ENCODE measurements around the gene KCNS3. TPM values are rescaled to one million over a fixed set of nuclear protein-coding genes. Genes with fewer than 3 reads are reported as not detected.
"Not testable (repeated sequence)": the region's sequence is repeated elsewhere in the genome, so short reads cannot be mapped to it uniquely, and the experiment has no call there.

KCNS3 gene
- total and polyA plus RNA-seq, 3 donors from 2014 or later = 12.1 to 86.9 (median 17.4) TPM

DNA sequence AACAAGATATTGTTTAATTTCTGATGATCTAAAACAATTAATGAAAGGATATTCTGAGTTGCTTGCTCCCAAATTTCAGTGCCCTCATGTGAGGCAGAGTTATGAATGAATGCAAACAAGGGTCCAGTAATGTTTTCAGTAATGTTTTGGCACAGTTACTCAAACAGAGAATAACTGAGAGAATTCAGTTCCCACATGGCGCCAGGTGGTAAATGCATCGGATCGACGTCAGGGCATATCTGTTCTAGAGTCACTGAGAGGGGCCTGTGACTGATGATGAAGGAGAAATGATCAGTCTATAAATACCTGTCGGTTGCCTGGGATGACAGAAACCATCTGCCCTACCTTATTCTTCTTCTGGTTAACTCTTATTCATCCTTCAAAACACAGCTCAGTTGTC, 81.4 kb downstream of the KCNS3 start:
- 90 to 96% methylated on average over 5 of the region's 5 CpGs for WGBS, 2 donors
- Histone ChIP-seq H3K36me3 (ENCODE audit: low read depth, missing control alignments) (no peaks in the 10 kb centered on the region), H3K27ac (no peak overlapping the region)

DNA sequence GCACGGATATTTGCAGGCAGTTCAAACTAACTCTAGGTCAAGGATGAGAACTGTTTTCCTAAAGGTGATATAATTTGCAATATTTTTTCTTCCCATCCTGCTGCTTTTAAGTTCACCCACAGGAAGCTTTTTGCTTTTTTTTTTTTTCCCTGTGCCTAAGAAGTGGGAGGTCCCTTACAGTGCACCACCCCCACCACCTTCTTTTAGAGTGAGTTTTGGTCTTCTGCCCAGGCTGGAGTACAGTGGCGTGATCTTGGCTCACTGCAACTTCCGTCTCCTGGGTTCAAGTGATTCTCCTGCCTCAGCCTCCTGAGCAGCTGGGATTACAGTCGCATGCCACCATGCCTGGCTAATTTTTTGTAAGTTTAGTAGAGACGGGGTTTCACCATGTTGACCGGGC, 82.5 kb downstream of the KCNS3 start:
- H3K4me3 ChIP-seq = no peak overlapping the region
- no peak for TF ChIP-seq POLR2A (IDR thresholded peaks at IDR 0.05)
- TF ChIP-seq, protein P1, sequence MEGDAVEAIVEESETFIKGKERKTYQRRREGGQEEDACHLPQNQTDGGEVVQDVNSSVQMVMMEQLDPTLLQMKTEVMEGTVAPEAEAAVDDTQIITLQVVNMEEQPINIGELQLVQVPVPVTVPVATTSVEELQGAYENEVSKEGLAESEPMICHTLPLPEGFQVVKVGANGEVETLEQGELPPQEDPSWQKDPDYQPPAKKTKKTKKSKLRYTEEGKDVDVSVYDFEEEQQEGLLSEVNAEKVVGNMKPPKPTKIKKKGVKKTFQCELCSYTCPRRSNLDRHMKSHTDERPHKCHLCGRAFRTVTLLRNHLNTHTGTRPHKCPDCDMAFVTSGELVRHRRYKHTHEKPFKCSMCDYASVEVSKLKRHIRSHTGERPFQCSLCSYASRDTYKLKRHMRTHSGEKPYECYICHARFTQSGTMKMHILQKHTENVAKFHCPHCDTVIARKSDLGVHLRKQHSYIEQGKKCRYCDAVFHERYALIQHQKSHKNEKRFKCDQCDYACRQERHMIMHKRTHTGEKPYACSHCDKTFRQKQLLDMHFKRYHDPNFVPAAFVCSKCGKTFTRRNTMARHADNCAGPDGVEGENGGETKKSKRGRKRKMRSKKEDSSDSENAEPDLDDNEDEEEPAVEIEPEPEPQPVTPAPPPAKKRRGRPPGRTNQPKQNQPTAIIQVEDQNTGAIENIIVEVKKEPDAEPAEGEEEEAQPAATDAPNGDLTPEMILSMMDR (IDR thresholded peaks at IDR 0.05) = no peak
- no peaks in the 10 kb centered on the region for H3K4me1 ChIP-seq
- no peak overlapping the region for H3K27ac ChIP-seq
- intact Hi-C loops (cut with DNase I; ENCODE audit: low total_unique reads) = no loop called here
- 84 to 90% methylated on average over 6 of the region's 6 CpGs for WGBS, 2 donors
- H3K27me3 ChIP-seq = no peaks in the 10 kb centered on the region
- no peaks in the 10 kb centered on the region for H3K9me3 ChIP-seq
- H3K36me3 ChIP-seq (ENCODE audit: low read depth, missing control alignments) = no peaks in the 10 kb centered on the region
- no peak for DNase-seq

More for the DNA sequence above, 81.4 kb downstream of the KCNS3 start:
- Histone ChIP-seq H3K4me3 (no peak overlapping the region), H3K9me3 (no peaks in the 10 kb centered on the region), H3K4me1 (no peaks in the 10 kb centered on the region), H3K27me3 (no peaks in the 10 kb centered on the region)
- DNase-seq = no peak
- no peak for TF ChIP-seq POLR2A (IDR thresholded peaks at IDR 0.05)
- TF ChIP-seq, protein P1 (IDR thresholded peaks at IDR 0.05) = no peak
- intact Hi-C loops (cut with DNase I; ENCODE audit: low total_unique reads) = no loop called here

DNA sequence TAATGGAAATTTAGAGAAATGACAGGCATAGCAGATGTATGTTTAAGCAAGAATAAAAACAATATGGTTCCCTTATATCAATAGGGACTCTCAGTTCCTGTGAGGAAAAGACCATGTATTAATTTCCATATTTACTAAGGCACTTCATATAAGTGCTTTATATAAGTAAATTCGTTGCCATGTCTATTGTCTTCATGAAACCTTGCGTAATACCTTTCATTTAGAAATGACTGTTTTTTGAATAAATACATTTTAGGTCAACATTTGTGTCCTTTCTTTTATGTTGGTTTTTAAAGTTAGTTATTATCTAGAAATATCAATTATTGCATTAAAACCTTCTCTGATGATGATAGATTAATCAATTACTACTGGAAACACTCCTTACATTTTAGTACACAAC, 83.3 kb downstream of the KCNS3 start:
- Histone ChIP-seq H3K9me3 (no peaks in the 10 kb centered on the region), H3K27me3 (no peaks in the 10 kb centered on the region), H3K27ac (no peak overlapping the region), H3K4me3 (no peak overlapping the region), H3K36me3 (ENCODE audit: low read depth, missing control alignments) (no peaks in the 10 kb centered on the region), H3K4me1 (no peaks in the 10 kb centered on the region)
- WGBS, 2 donors = 92 to 94% methylated on average over 2 of the region's 2 CpGs
- intact Hi-C loops (cut with DNase I; ENCODE audit: low total_unique reads) = no loop called here
- DNase-seq = no peak
- TF ChIP-seq POLR2A (IDR thresholded peaks at IDR 0.05) = no peak
- TF ChIP-seq, protein P1 (IDR thresholded peaks at IDR 0.05) = no peak

DNA sequence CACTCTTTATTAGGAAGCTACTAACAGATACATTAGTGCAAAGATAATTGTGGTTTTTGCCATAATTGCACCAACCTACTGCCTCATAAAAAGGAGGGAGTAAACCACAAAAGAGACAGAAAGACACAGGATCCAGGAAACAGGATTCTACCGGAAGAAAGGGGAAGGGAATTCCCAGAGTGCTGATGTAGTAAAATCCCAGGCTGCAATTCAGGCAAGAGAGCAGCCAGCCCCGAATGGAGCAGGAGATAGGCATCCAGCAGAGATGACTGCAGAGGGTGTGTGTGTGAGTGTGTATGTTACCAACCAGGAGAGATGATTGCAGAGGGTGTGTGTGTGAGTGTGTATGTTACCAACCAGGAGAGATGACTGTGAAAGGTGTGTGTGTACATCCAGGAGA, 84.4 kb downstream of the KCNS3 start:
- intact Hi-C loops (cut with DNase I; ENCODE audit: low total_unique reads) = no loop called here
- Histone ChIP-seq H3K9me3 (no peaks in the 10 kb centered on the region), H3K4me3 (no peak overlapping the region), H3K36me3 (ENCODE audit: low read depth, missing control alignments) (no peaks in the 10 kb centered on the region), H3K27me3 (no peaks in the 10 kb centered on the region), H3K4me1 (no peaks in the 10 kb centered on the region), H3K27ac (no peak overlapping the region)
- 5 to 21% methylated on average over 2 of the region's 2 CpGs for WGBS, 2 donors
- TF ChIP-seq, protein P1 (IDR thresholded peaks at IDR 0.05) = no peak
- no peak for TF ChIP-seq POLR2A (IDR thresholded peaks at IDR 0.05)
- DNase-seq = no peak

DNA sequence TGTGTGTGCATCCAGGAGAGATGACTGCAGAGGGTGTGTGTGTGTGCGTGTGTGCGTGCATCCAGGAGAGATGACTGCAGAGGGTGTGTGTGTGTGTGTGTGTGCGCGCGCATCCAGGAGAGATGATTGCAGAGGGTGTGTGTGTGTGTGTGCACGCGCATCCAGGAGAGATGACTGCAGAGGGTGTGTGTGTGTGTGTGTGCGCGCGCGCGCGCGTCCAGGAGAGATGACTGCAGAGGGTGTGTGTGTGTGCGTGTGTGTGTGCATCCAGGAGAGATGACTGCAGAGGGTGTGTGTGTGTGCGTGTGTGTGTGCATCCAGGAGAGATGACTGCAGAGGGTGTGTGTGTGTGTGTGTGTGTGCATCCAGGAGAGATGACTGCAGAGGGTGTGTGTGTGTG, 85.1 kb downstream of the KCNS3 start:
- intact Hi-C loops (cut with DNase I; ENCODE audit: low total_unique reads) = not testable (repeated sequence)

More for the DNA sequence above, 85.1 kb downstream of the KCNS3 start:
- not testable (repeated sequence) for H3K4me1 ChIP-seq; H3K36me3 ChIP-seq (ENCODE audit: low read depth, missing control alignments); H3K4me3 ChIP-seq; H3K27me3 ChIP-seq; H3K27ac ChIP-seq; DNase-seq; H3K9me3 ChIP-seq
- 80 to 83% methylated on average over 14 to 16 of the region's 16 CpGs for WGBS, 2 donors
